Activated CD4-positive, alpha-beta T cell treated with anti-CD3 and anti-CD28 coated beads, Interleukin-2, amount 50 U/mL, for 4 hours (primary cell): ENCODE results near the gene DENND5B.

Experiments
- DNase-seq, 2 experiments: peaks; one replicate each; pipeline ENCODE4 v3.0.0-alpha.2; 2020

Gene DENND5B

DNA sequence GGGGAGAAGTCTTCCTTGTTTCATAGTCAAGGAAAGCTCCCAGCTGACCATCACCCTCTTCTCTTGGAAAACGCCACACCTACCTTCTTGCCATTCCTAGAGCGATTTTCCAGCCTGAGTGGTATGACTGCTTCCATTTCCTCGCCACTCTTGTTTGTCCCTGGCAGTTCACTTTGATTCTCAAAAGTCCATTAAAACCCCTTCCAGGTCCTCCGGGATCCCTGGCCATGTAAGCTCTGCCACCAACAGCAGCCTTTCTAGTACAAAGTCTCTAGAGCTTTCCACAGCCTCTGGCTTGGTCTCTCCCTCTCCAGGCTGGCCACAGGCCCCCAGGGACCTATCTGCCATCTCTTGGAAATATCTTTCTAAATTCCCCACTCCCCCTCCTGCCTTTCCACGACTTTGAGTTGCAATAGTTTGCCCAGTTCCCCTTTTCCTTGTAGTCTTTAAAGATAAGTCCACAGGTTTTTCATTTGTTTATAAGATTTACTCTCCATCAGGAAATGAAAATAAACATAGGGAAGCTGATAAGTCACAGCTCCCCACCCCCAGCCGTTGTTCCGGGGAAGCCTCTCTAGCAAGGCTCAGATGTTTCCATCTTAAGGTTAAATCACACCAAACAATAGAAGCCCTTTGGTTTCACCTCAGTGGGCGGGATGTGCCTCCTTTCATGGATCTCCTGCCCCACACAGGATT is 222.1 kb downstream of the DENND5B start:
- DNase-seq = no peak

DNA sequence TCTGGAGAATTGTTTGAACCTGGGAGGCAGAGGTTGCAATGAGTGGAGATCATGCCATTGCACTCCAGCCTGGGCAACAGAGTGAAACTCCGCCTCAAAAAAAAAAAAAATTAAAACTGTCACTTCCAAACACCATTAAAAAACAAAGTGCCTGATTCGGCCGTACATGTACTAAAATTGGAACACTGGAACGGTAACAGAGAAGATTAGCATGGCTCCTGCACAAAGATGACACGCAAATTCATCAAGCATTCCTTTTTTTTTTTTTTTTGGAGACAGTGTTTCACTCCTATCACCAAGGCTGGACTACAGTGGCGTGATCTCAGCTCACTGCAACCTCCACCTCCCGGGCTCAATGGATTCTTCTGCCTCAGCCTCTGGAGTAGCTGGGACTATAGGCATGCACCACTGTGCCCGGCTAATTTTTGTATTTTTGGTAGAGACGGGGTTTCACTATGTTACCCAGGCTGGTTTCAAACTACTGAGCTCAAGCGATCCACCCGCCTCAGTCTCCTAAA is 224.8 kb downstream of the DENND5B start:
- DNase-seq = no peak

DNA sequence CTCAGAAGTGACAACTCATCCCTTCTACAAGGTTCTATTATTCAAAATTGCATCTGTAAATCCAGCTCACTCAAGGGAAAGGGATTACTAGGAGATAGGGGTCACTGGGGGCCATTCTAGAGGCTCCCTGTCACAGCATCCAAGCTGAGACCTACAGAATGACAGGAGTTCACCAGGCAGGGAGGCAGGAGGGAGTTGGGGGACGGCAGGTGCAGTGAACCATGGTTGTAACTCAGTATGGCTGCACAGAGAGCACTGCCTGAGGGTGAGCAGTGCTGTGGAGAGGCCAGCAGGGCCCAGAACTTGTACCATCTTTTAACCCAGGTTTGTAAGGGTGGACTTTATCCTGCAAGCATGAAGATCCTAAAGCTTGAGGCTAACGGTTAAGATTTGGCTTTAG is 227.1 kb downstream of the DENND5B start:
- DNase-seq = no peak

DNA sequence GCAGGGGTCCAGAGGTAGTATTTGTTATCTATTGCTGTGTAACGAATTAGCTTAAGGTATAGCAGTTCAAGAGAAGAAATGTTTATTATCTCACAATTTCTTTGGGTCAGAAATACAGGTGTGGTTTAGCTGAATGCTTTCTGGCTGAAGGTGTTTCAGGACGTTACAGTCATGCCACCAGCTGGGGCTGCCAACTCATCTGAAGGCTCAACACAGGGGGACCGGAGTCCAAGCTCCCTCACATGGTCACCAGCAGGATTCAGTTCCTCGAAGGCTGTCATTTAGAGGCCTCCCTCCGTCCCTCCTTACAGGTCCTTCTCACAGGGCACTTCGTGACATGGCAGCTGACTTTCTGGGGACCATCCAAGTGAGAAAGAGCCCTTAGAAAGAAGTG is 227.5 kb downstream of the DENND5B start:
- DNase-seq = no peak

DNA sequence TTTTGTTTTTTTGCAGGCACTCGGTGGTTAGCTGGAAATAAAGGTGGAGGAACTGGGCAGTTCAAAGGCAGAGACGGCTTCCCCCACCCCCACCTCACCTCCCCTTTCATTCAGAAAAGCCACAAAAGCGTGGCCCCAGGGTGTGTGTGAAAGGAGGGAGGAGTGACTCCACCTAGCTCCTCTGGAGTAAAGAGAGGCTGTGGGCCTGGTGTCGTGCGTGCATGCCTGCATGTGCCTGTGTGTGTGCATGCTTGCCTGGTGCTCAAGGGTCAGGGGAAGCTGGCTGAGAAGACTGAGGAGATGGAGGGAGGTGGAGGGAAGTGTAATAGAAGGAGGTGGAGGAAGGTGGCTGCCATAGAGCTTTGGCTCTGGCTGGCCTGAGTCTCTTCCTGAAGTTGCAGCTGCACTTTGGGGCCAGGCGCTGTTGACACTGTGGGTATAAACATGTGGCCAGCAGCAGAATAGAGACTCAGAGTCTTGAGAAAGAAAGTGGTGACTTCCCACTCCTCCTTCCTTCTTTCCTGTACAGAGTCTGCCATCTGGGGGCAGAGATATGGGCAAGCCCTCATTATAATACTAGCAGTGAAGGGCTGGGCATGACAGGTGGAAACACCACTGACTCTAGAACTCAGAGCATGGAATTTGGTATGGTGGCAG is 228.0 kb downstream of the DENND5B start:
- no peak for DNase-seq

DNA sequence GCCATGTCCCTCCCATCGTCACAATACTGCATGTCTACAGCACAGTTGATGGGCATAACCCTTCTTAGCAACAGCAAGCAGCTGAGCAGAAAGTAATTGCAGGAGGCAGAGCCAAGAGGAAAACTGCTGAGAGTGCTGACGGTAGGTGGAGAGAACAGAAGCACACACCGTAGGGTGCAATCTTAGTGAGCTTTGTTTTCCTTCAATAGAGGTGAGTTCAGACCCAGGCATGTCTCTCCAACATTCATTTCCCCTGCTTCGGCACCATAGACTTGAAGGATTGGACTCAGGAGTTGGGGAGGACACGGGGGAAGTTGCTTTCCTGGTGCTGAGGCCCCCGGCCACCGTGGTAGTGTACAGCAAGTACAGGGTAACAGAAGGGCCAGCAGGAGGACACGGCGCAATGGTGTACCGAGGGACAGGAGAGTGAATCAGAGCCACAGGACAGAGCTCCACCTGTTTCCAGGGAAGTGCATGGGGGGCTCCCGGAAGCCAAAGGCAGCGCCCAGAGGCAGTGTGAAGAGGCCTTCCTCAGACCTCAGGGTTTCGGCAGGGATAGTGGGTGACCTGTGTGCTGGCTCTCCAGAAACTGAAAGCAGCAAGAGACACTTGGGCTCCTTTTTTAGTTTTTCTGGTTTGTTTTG is 228.7 kb downstream of the DENND5B start:
- DNase-seq = no peak

DNA sequence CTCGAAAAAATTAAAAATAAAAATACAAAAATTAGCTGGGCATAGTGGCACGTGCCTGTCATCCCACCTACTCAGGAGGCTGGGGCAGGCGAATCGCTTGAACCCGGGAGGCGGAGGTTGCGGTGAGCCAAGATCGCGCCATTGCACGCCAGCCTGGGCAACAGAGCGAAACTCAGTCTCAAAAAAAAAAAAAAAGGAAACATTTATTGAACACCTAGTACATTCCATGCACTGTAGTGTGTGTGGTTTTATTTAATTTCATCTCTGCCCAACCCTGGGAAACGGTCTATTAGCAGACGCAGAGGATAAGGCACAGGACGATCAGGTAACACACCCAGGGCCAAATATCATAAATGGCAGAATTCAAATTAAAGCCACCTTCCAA is 229.2 kb downstream of the DENND5B start:
- DNase-seq = no peak

DNA sequence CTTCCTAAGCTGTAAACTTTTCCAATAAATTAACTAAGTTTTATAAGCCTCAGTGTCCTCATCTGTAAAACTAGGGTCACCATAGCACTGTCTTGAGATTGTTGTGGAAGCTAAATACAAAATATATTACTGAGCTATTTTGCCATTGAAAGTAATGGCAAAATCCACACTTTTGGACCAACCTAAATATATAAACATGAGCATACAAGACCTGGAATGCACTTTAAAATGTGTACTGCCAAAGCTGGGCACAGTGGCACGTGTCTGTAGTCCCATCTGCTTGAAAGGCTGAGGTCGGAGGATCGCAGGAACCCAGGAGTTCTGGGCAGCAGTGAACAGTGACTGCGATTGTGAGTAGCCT is 235.2 kb downstream of the DENND5B start:
- no peak for DNase-seq

DNA sequence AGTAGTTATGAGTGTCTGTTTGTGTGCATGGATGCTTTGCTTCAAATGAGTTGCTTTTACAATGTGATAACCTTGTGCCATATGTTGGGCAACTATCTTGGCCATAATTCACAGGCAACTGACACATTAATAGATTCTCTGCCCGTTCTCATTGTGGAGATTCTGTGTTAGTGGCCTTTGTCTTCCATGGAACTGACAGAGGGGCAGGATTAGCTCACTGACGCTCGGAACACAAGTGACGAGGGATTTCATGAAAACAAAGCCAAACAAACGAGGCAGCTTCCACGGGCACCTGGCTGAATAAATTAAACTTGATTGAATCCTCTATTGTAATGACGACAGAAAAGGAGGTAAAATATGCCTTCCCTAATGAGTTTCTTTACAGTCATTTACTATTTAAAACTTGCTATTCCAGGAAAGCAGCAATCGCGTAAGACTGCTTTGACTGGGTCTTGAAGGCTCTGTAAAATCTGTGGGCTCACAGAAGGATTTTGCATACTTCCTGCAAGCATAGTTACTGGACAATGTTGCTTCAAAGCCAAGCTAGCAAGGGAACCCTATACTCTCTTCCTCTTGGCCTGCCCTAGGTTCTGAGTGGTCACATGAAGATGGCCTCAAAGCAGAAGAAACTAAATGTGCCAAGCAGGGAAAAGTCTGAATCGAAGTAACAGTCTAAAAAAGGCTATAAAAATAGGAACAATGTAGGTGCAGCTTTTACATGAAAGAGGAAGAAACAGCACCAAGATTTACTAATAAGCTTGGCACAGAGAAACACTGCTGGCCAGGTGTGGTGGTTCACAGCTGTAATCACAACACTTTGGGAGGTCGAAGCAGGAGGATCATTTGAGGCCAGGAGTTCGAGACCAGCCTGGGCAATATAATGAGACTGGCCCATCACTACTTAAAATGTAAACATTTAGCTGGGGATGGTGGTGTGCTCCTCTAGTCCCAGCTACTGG is 236.9 kb downstream of the DENND5B start:
- no peak for DNase-seq

DNA sequence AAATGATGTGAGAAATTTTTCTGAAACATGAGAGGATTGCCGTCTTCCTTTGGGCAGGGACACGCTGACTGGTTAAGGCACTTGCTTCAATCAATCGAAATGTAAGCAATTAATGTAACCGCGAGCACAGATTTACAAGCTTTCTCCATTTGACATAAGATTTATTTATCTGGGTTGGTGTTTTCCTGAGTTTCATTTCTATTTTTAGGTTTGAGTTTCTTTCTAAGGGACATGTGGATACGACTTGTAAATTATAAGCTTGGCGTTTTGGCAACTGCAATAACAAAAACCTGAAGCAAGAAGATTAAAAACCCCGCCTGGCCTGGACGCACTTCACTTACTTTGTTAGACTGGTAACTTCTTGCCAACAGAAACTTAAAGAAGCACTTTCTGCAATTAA is 244.7 kb downstream of the DENND5B start:
- no peak for DNase-seq

DNA sequence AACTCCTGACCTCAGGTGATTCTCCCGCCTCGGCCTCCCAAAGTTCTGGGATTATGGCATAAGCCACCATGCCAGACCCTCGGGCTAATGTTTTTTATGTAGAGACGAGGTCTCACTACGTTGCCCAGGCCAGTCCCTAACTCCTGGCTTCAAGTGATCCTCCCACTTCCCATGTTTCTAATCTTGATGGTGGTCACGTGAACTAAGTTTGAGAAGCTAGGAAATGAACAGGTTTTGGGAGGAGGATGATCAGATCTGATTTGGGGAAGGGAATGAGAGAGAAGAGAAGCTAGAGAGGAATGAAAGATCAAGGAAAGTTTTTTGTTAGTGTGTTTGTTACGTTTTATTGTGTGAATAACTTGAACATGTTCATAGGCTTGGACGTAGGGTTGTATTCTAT is 247.8 kb downstream of the DENND5B start:
- DNase-seq = no peak

DNA sequence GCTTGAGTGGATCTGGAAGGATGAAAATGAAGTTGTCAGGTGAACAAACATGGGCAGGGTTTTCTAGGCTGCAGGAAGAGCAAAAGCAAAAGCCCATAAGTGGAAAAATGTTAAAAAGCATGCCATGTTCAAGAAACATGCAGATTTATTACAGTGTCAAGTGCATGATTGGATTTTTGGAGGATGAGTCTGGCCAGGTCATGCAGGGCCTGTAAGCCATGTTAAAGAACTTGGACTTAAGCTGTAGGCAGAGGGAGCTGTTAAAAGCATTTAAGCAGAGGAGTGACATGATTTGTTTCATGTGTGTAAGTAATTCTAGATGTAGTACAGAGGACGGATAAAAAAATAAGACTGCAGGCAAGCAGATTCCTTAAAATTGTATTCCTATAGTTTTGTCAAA is 248.7 kb downstream of the DENND5B start:
- no peak for DNase-seq

DNA sequence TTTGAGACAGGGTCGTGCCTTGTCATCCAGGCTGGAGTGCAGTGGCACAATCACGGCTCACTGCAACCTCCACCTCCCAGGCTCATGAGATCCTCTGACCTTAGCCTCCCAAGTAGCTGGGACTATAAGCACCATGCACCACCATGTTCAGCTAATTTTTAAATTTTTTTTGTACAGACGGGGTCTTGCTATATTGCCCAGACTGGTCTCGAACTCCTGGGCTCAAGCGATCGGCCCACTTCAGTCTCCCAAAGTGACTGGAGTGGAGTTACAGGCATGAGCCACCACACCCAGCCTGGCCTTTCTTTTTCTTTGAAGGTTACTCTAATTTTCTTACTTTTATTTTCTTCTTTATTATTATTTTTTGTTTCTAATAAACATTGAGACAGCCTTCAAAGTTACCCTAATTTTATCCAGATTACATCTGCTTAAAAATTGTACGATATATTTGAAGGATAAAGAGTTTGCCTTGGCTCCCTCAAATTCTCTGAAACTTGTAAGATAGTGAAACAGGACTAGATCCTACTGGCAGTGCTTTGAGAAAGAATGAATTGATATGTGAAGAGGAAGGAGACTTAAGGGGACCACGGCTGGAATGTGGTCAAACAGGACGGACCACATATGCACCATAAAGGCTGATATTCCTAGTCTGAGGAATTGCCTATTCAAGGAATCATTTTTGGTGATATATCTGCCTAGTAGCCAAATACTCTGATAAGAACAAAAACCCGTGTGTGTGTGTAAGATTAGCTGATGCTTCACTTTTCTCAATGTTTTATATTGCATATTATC is 250.9 kb downstream of the DENND5B start:
- no peak for DNase-seq

DNA sequence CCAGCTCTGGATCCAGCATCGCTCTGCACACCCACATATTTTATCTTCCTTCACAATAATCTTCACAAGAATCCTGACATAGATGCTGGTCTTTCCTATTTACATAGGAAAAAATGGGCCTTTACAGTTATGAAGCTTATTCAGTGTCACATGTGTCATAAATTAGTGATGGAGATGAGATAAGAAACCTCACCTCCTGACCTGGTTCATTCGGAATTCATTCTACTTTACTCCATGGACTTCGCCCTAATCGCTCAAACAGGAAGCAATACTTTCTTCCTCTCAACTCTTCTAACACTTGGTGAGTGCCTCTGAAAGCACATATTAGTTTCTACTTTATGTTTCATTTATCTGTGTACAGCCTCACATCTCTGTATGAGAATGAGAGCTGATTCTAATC is 253.0 kb downstream of the DENND5B start:
- no peak for DNase-seq
